Esophagus squamous epithelium (tissue), 5 donors: ENCODE measurements around the gene EYS. TPM values are rescaled to one million over a fixed set of nuclear protein-coding genes. Genes with fewer than 3 reads are reported as not detected.

ENCODE experiments used
- DNase-seq: peaks from one replicate; lab custom pipeline; 2025; lab: John Stamatoyannopoulos, UW
- H3K27ac ChIP-seq, 4 donors: fragments of 200-600 bp; sonication (generic); one replicate each; pipeline ENCODE4 v1.5.1; 2016 to 2019; ENCODE audit warnings: mild to moderate bottlenecking in 1 of 4
- H3K27me3 ChIP-seq, 4 donors: fragments of 200-600 bp; sonication (generic); 1 replicate in 3 of 4; 2 replicates in 1 of 4; pipeline versions ENCODE4 v1.5.1 to v1.6.0; 2017 to 2021; ENCODE audit warnings: antibody characterized with exemption in 1 of 4
- H3K36me3 ChIP-seq, 3 donors: fragments of 200-600 bp; sonication (generic); one replicate each; pipeline ENCODE4 v1.5.1; 2016 to 2019
- H3K4me1 ChIP-seq, 3 donors: fragments of 200-600 bp; sonication (generic); one replicate each; pipeline ENCODE4 v1.5.1; 2017 to 2019
- H3K4me3 ChIP-seq, 4 donors: fragments of 200-600 bp; sonication (generic); 1 replicate in 3 of 4; 2 replicates in 1 of 4; pipeline ENCODE4 v1.5.1; 2016 to 2019; ENCODE audit warnings: mild to moderate bottlenecking in 2 of 4, moderate library complexity in 1 of 4
- H3K9me3 ChIP-seq, 3 donors: fragments of 200-600 bp; sonication (generic); one replicate each; pipeline ENCODE4 v1.5.1; 2016 to 2019
- POLR2A ChIP-seq, 4 donors: fragments of 450-650 bp; IDR thresholded peaks; one replicate each; pipeline ENCODE4 v1.6.1; 2017; ENCODE audit warnings: antibody characterized with exemption in 4 of 4, mild to moderate bottlenecking in 4 of 4, moderate library complexity in 3 of 4
- WGBS, 2 donors: methylation state at CpG; one replicate each; pipeline ENCODE4 v1.1.5; 2018; 5-methylcytosine and 5-hydroxymethylcytosine counted together
- intact Hi-C: fragments of 100-400 bp; cut with DNase I; formaldehyde crosslinking; loops from one replicate; pipeline ENCODE4 v1.15.0; 2022
- total RNA-seq, 4 donors: library from RNA; depleted of rRNA; stranded (reverse); fragments of >200 nt; gene quantifications; one replicate each; pipeline ENCODE4 v1.1.0, GENCODE V29; 2016
- TF ChIP-seq, protein P1 (sequence below), 6 experiments: fragments of 450-650 bp in 4 of 6; fragments of 200-600 bp in 2 of 6; sonication (generic) in 2 of 6; IDR thresholded peaks; one replicate each; pipeline ENCODE4 v1.5.1; 2016 to 2019; ENCODE audit warnings: antibody characterized with exemption in 6 of 6, mild to moderate bottlenecking in 4 of 6, moderate library complexity in 4 of 6
- donor health status: DM: yes; HTN: yes; CAD: no.

The EYS gene
- total RNA-seq, 4 donors from 2014 or later: 0.87 TPM; not detected in 3

- WGBS, 2 donors: 6 to 23% methylated on average over 1 of the region's 1 CpG
These were observed 1660.2 kb downstream of the EYS start for GRCh38 chr6:64046746-64047208.

DNA sequence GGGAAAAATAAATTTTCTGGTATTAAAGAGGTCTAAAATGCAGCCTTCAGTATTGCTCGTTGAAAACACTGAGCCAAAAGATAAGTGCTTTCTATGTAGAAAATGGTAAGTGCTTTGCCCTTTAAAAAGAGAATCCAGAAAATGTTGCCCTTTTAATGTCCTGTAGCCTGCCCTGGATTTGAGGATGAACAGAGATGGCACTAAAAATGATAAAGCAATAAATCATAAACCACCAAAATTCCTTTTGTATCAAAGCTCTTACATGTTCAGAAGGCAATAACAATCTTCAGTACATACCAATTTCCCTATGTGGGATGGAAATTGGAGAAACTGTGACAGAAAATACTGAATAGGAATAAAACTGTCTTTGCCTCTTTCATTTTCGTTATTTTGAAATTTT lies 1665.7 kb downstream of the EYS start:
- Histone ChIP-seq H3K9me3 (no peaks in the 10 kb centered on the region), H3K27me3 (no peaks in the 10 kb centered on the region), H3K36me3 (no peaks in the 10 kb centered on the region), H3K27ac (no peak overlapping the region), H3K4me3 (no peak overlapping the region), H3K4me1 (no peaks in the 10 kb centered on the region)
- WGBS, 2 donors: 34 to 42% methylated on average over 2 of the region's 2 CpGs
- TF ChIP-seq POLR2A (IDR thresholded peaks at IDR 0.05): no peak
- TF ChIP-seq, protein P1, sequence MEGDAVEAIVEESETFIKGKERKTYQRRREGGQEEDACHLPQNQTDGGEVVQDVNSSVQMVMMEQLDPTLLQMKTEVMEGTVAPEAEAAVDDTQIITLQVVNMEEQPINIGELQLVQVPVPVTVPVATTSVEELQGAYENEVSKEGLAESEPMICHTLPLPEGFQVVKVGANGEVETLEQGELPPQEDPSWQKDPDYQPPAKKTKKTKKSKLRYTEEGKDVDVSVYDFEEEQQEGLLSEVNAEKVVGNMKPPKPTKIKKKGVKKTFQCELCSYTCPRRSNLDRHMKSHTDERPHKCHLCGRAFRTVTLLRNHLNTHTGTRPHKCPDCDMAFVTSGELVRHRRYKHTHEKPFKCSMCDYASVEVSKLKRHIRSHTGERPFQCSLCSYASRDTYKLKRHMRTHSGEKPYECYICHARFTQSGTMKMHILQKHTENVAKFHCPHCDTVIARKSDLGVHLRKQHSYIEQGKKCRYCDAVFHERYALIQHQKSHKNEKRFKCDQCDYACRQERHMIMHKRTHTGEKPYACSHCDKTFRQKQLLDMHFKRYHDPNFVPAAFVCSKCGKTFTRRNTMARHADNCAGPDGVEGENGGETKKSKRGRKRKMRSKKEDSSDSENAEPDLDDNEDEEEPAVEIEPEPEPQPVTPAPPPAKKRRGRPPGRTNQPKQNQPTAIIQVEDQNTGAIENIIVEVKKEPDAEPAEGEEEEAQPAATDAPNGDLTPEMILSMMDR (IDR thresholded peaks at IDR 0.05): no peak
- intact Hi-C loops: no loop called here
- no peak for DNase-seq

More at GRCh38 chr6:64046746-64047208, 1660.2 kb downstream of the EYS start:
- no peak for DNase-seq
- H3K36me3 ChIP-seq: no peaks in the 10 kb centered on the region
- TF ChIP-seq, protein P1 (IDR thresholded peaks at IDR 0.05): no peak
- no peak for TF ChIP-seq POLR2A (IDR thresholded peaks at IDR 0.05)
- no peaks in the 10 kb centered on the region for H3K9me3 ChIP-seq
- H3K4me1 ChIP-seq: no peaks in the 10 kb centered on the region
- H3K27me3 ChIP-seq: no peaks in the 10 kb centered on the region
- intact Hi-C loops: no loop called here
- H3K27ac ChIP-seq: no peak overlapping the region
- no peak overlapping the region for H3K4me3 ChIP-seq

DNA sequence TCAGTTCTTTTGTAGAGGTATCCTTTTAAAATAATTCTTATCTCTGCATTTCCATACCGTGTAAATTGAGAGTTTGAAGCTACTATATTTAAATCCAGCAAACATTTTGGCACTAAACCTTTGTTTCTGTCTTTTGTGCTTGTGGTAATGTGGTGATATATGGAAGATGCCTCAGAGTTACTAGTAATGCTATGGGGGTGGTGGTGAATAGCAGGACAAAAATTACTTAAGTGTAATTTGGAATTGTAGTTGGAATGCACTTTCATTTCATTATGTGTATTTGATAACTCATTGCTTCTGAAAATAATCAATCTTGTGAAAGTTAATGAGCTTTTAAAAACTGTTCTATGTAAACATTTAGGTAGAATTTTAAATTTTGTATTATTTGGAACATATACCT lies 1666.9 kb downstream of the EYS start:
- no peaks in the 10 kb centered on the region for H3K9me3 ChIP-seq
- H3K4me3 ChIP-seq: no peak overlapping the region
- DNase-seq: no peak
- no peaks in the 10 kb centered on the region for H3K36me3 ChIP-seq
- H3K4me1 ChIP-seq: no peaks in the 10 kb centered on the region
- intact Hi-C loops: no loop called here
- H3K27ac ChIP-seq: no peak overlapping the region
- no peak for TF ChIP-seq POLR2A (IDR thresholded peaks at IDR 0.05)
- TF ChIP-seq, protein P1 (IDR thresholded peaks at IDR 0.05): no peak
- 33 to 48% methylated on average over 1 of the region's 1 CpG for WGBS, 2 donors
- H3K27me3 ChIP-seq: no peaks in the 10 kb centered on the region

GRCh38 chr6:64037427-64037826 lies 1669.6 kb downstream of the EYS start:
- 28 to 29% methylated on average over 1 of the region's 1 CpG for WGBS, 2 donors
- no peaks in the 10 kb centered on the region for H3K4me1 ChIP-seq
- no peak for DNase-seq
- no peak for TF ChIP-seq POLR2A (IDR thresholded peaks at IDR 0.05)
- TF ChIP-seq, protein P1 (IDR thresholded peaks at IDR 0.05): no peak
- no peaks in the 10 kb centered on the region for H3K27me3 ChIP-seq
- no peaks in the 10 kb centered on the region for H3K36me3 ChIP-seq
- no peaks in the 10 kb centered on the region for H3K9me3 ChIP-seq
- intact Hi-C loops: no loop called here
- no peak overlapping the region for H3K4me3 ChIP-seq
- H3K27ac ChIP-seq: no peak overlapping the region

- TF ChIP-seq POLR2A (IDR thresholded peaks at IDR 0.05): no peak
- TF ChIP-seq, protein P1 (IDR thresholded peaks at IDR 0.05): no peak
- Histone ChIP-seq H3K36me3 (no peaks in the 10 kb centered on the region), H3K4me1 (no peaks in the 10 kb centered on the region), H3K27me3 (no peaks in the 10 kb centered on the region), H3K27ac (no peak overlapping the region), H3K4me3 (no peak overlapping the region), H3K9me3 (peaks cover 0 to 6% (median 0%) of the 10 kb centered on the region in 3 donors)
- WGBS, 2 donors: 19 to 28% methylated on average over 3 of the region's 3 CpGs
- no peak for DNase-seq
- intact Hi-C loops: no loop called here
These were observed 1671.9 kb downstream of the EYS start for GRCh38 chr6:64034910-64035655.
